Measurements from ENCODE around the gene GNPTAB.

GNPTAB gene

DNA sequence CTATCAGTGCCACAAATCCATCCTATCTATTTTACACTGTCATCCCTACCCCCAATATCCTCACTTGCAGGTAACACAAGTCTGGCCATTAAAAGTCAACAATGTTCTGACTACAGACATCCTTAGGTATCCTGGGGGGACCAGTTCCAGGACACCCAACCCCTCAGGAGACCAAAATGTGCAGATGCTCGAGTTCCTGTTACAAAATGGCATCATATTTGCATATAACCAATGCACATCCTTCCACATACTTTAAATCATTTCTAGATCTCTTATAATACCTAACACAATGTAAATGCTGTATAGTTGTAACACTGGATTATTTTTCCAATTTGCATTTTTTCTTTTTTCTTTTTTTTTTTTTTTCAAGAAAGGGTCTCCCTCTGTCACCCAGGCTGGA, 98.4 kb downstream of the GNPTAB start:
- H3K9me3 ChIP-seq, result no peaks in the 10 kb centered on the region
- no peaks in the 10 kb centered on the region for H3K27me3 ChIP-seq
- TF ChIP-seq, protein P1, sequence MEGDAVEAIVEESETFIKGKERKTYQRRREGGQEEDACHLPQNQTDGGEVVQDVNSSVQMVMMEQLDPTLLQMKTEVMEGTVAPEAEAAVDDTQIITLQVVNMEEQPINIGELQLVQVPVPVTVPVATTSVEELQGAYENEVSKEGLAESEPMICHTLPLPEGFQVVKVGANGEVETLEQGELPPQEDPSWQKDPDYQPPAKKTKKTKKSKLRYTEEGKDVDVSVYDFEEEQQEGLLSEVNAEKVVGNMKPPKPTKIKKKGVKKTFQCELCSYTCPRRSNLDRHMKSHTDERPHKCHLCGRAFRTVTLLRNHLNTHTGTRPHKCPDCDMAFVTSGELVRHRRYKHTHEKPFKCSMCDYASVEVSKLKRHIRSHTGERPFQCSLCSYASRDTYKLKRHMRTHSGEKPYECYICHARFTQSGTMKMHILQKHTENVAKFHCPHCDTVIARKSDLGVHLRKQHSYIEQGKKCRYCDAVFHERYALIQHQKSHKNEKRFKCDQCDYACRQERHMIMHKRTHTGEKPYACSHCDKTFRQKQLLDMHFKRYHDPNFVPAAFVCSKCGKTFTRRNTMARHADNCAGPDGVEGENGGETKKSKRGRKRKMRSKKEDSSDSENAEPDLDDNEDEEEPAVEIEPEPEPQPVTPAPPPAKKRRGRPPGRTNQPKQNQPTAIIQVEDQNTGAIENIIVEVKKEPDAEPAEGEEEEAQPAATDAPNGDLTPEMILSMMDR (IDR thresholded peaks at IDR 0.05), result no peak
- peaks cover 78% of the 10 kb centered on the region for H3K36me3 ChIP-seq
- H3K27ac ChIP-seq, result no peak overlapping the region
- H3K4me1 ChIP-seq (ENCODE audit: control insufficient read depth in 1 of 2, insufficient read depth in 1 of 2, low read depth in 1 of 2, low read length in 1 of 2), result no peaks in the 10 kb centered on the region
- H3K4me3 ChIP-seq (ENCODE audit: low read depth in 1 of 2, low read length in 1 of 2), result no peak overlapping the region

DNA sequence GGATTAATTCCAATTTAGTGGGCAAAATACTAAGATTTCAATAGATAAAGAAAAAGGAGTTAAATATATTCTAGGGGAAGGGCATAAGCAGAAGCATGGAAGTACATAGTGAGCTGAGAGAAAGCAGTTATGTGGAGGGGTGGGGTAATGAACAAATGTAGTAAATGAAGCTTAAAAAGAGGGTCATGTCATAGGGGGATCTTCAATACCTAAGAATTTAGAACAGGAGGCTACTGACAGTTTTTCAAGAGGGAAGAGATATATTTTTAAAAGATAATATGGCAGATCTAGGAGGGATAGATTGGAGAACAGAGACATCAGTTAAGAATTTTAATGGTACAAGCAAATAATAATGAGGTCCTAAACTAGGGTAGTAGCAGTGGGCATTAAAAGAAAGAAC, 100.9 kb downstream of the GNPTAB start:
- no peaks in the 10 kb centered on the region for H3K27me3 ChIP-seq
- H3K27ac ChIP-seq, result no peak overlapping the region
- no peak overlapping the region for H3K4me3 ChIP-seq (ENCODE audit: low read depth in 1 of 2, low read length in 1 of 2)
- TF ChIP-seq, protein P1 (IDR thresholded peaks at IDR 0.05), result no peak
- H3K9me3 ChIP-seq, result no peaks in the 10 kb centered on the region
- no peaks in the 10 kb centered on the region for H3K4me1 ChIP-seq (ENCODE audit: control insufficient read depth in 1 of 2, insufficient read depth in 1 of 2, low read depth in 1 of 2, low read length in 1 of 2)
- H3K36me3 ChIP-seq, result peaks cover 89% of the 10 kb centered on the region

DNA sequence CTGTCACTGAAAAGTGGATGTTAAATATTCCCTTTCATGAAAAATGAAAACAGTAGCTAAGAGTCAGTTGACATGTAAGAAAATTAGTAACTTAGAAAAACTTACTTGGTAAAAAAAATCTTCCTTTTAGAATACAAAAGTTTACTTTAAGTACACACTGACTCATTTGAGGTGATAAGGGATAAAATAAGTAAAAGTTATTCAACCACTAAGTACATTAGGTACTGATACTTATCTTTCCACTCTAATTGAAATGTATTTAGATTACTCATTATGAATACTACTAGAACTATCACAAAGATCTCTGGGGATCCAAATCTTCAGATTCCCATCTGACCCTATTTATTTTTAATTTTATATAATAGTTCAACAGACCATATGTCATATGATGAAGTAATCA, 103.7 kb downstream of the GNPTAB start:
- TF ChIP-seq, protein P1 (IDR thresholded peaks at IDR 0.05), result no peak
- no peak overlapping the region for H3K27ac ChIP-seq
- no peak overlapping the region for H3K4me3 ChIP-seq (ENCODE audit: low read depth in 1 of 2, low read length in 1 of 2)
- H3K9me3 ChIP-seq, result no peaks in the 10 kb centered on the region
- H3K4me1 ChIP-seq (ENCODE audit: control insufficient read depth in 1 of 2, insufficient read depth in 1 of 2, low read depth in 1 of 2, low read length in 1 of 2), result no peaks in the 10 kb centered on the region
- H3K27me3 ChIP-seq, result no peaks in the 10 kb centered on the region
- peaks cover 84% of the 10 kb centered on the region for H3K36me3 ChIP-seq

DNA sequence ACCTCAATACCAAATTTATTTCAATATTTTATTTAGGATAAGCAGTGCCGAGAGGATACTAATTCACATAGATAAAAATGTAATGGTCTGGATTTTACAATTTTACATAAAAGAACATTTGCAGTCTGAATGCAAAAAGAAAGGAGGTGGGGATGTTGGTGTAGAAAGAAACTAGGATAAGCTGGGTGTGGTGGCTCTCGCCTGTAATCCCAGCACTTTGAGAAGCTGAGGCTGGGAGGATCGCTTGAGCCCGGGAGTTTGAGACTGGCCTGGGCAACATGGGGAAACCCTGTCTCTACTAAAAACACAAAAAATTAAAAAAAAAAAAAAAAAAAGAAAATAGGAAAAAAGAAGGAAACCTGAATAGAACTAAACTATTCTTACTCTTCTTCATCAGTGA, 108.4 kb downstream of the GNPTAB start:
- H3K9me3 ChIP-seq, result no peaks in the 10 kb centered on the region
- peaks cover 70% of the 10 kb centered on the region for H3K36me3 ChIP-seq
- no peaks in the 10 kb centered on the region for H3K4me1 ChIP-seq (ENCODE audit: control insufficient read depth in 1 of 2, insufficient read depth in 1 of 2, low read depth in 1 of 2, low read length in 1 of 2)
- TF ChIP-seq, protein P1 (IDR thresholded peaks at IDR 0.05), result no peak
- no peak overlapping the region for H3K27ac ChIP-seq
- H3K4me3 ChIP-seq (ENCODE audit: low read depth in 1 of 2, low read length in 1 of 2), result no peak overlapping the region
- H3K27me3 ChIP-seq, result no peaks in the 10 kb centered on the region

DNA sequence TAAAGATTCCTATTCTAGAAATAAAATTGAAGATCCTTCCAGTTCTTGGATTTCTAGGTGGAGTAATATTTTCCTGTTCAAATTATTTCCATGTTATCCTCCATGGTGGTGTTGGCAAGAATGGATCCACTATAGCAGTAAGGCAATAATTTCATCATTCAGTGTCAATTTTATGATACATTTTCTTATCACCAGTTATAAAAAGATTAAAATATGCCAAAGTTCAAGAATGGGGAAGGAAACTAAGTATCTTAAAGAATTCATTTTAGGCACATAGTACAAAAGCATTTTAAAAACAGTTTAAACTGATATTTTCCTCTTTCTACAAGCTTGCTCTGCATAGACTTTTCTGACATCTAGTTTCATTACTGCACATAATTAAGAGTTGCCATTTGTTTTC, 110.6 kb downstream of the GNPTAB start:
- Histone ChIP-seq H3K27ac (no peak overlapping the region), H3K4me1 (ENCODE audit: control insufficient read depth in 1 of 2, insufficient read depth in 1 of 2, low read depth in 1 of 2, low read length in 1 of 2) (peaks cover 2 to 3% of the 10 kb centered on the region in 2 experiments), H3K9me3 (no peaks in the 10 kb centered on the region), H3K27me3 (no peaks in the 10 kb centered on the region), H3K36me3 (peaks cover 47% of the 10 kb centered on the region), H3K4me3 (ENCODE audit: low read depth in 1 of 2, low read length in 1 of 2) (no peak overlapping the region)
- TF ChIP-seq, protein P1 (IDR thresholded peaks at IDR 0.05), result no peak

DNA sequence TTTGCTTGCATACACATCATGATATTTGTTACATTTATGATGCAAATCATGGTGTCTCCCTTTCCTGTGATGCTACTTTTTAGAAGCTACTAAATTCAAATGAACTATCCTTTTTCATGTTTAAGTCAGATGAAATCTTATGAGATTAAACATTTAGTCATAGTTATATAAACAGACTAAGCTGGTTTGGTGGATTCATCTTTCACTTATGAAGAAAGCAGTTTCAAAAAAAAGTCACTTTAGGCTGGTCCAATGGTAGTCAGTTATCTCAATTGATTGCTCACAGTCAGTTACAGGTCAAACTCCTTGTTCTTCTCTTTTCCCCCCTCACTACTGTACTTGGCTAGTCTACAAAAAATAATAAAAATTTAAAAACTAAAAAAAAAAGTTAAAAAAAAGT, 111.2 kb downstream of the GNPTAB start:
- Histone ChIP-seq H3K4me3 (ENCODE audit: low read depth in 1 of 2, low read length in 1 of 2) (no peak overlapping the region), H3K27me3 (no peaks in the 10 kb centered on the region), H3K9me3 (no peaks in the 10 kb centered on the region), H3K4me1 (ENCODE audit: control insufficient read depth in 1 of 2, insufficient read depth in 1 of 2, low read depth in 1 of 2, low read length in 1 of 2) (peaks cover 2 to 9% of the 10 kb centered on the region in 2 experiments), H3K27ac (no peak overlapping the region), H3K36me3 (peaks cover 42% of the 10 kb centered on the region)
- TF ChIP-seq, protein P1 (IDR thresholded peaks at IDR 0.05), result no peak

Measured in neutrophil (primary cell).